AG04449 (cell line): Measurements from ENCODE around the gene NUP133.

Source experiments
- CTCF ChIA-PET: fragments of 350-600 bp; formaldehyde crosslinking; extraction: SDS; loops from one replicate; lab custom pipeline; 2021; ENCODE audit warnings: antibody characterized with exemption; lab: Yijun Ruan, JAX
- POLR2A ChIA-PET: fragments of 400-600, 350-600 bp; formaldehyde crosslinking; extraction: SDS; loops from one replicate; lab custom pipeline; 2020; ENCODE audit warnings: antibody characterized with exemption, inconsistent platforms; lab: Yijun Ruan, JAX
- DNase-seq: peaks from one replicate; pipeline ENCODE4 v3.0.0-alpha.2; 2010; ENCODE audit warnings: low read depth, low spot score
- H3K4me3 ChIP-seq: 2 replicates; pipeline ENCODE4 v1.5.1; 2011; ENCODE audit warnings: low read depth, mild to moderate bottlenecking, control low read depth, low read length
- CTCF ChIP-seq: IDR thresholded peaks from one replicate; pipeline ENCODE4 v1.5.1; 2011; ENCODE audit warnings: mild to moderate bottlenecking, moderate library complexity, low read length, control low read depth, inconsistent platforms; ENCODE audit not compliant: insufficient read depth; ENCODE audit errors: missing control alignments

NUP133 gene

DNA sequence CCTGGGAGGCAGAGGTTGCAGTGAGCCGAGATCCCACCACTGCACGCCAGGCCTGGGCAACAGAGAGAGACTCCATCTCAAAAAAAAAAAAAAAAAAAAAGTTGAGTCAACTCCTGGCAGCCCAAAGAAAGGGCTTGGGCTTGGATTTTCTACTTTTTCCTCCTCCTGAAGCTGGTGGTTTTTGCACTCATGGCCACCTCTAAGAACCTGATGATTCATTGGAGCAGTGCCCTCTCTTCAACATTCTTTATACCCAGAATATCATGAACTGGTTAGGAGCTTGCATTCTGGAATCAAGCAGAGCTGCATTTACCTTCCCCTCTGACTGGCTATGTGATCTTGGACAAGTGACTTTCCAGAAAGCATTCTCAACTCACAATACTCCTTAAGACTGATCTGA lies 70.7 kb downstream of the NUP133 start:
- TF ChIP-seq CTCF: no peak
- CTCF ChIA-PET: interaction anchor here (0.6 to 2.1 kb wide), 3 partner anchors 15 to 179 kb away, joined by 3 to 5 read pairs (median 3); no protein-coding TSS in a partner anchor
- no peak for DNase-seq
- POLR2A ChIA-PET: interaction anchor here (1.1 kb wide), 1 partner anchor 27 kb away, joined by 3 read pairs; no protein-coding TSS in a partner anchor
- no peak overlapping the region for H3K4me3 ChIP-seq

GRCh38 chr1:229436201-229436600 lies 71.9 kb downstream of the NUP133 start:
- no peak overlapping the region for H3K4me3 ChIP-seq
- TF ChIP-seq CTCF: no peak
- no peak for DNase-seq
- POLR2A ChIA-PET: no interaction called here
- CTCF ChIA-PET: interaction anchor here (2.1 kb wide), 1 partner anchor 16 kb away, joined by 5 read pairs; no protein-coding TSS in a partner anchor

DNA sequence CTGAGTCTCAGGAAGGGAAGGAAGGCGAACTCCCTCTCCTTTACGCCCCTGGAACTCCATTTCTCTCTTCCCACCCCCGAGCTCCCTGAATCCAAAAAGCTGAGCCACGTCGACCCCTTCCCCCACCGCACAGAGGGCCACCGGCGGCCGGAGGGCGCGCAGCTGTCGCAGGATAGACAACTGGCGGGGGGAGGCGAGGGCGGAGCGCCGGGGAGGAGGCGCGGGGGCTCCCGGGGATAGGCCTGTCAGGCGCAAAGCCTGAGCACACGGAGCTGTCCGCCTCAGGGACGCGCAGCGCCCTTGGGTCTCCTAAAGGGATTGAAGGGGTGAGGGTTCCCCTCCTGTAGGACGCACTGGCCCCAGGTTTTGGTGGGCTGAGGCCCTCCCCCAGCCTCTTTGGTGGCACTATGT lies 73.5 kb downstream of the NUP133 start:
- DNase-seq: no peak
- H3K4me3 ChIP-seq: no peak overlapping the region
- TF ChIP-seq CTCF: no peak
- ChIA-PET POLR2A (no interaction called here), CTCF (no interaction called here)

GRCh38 chr1:229434005-229434640 lies 74.0 kb downstream of the NUP133 start, which contains the start of gene ACTA1:
Gene ACTA1, minus strand, starts transcription at chr1:229434094. Its CDS starts 979 bp downstream, at chr1:229433115.
- no peak for DNase-seq
- ChIA-PET CTCF (no interaction called here), POLR2A (no interaction called here)
- H3K4me3 ChIP-seq: no peak within 1 kb of the TSS
- TF ChIP-seq CTCF: no peak

GRCh38 chr1:229433364-229434004 lies 74.7 kb downstream of the NUP133 start:
- no peak for TF ChIP-seq CTCF
- ChIA-PET CTCF (no interaction called here), POLR2A (no interaction called here)
- no peak for DNase-seq
- no peak overlapping the region for H3K4me3 ChIP-seq

DNA sequence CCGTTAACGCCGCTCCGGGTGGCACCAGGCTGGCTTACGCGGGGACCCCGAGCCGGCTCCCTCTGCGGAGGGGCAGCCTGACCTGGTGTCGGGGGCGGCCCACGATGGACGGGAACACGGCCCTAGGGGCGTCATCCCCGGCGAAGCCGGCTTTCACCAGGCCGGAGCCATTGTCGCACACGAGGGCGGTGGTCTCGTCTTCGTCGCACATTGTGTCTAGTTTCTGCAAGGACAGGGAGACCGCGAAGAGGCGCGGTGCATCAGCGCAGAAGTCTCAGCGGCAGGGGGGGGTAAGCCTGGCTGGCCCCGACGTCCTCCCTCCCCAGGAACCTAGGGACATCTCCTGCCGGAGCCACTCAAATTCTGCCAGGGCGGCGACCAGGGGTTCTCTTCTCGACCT lies 75.2 kb downstream of the NUP133 start:
- no peak overlapping the region for H3K4me3 ChIP-seq
- ChIA-PET CTCF (no interaction called here), POLR2A (no interaction called here)
- TF ChIP-seq CTCF: no peak
- no peak for DNase-seq
